GM13976 (cell line): ENCODE data around the gene HOXA6.
A peak's percentile ranks its signal among the peaks of the same experiment; 100 is the strongest.

Experiments
- DNase-seq: peaks from one replicate; pipeline ENCODE4 v3.0.0; 2012; ENCODE audit warnings: low spot score
- CTCF ChIP-seq: IDR thresholded peaks from 2 replicates; pipeline ENCODE4 v1.5.1; 2012; ENCODE audit warnings: borderline replicate concordance, mild to moderate bottlenecking; ENCODE audit not compliant: insufficient read depth; ENCODE audit errors: extremely low read depth, missing control alignments, control extremely low read depth
- in situ Hi-C: fragments of 300-500 bp; cut with MboI; formaldehyde crosslinking; loops from one replicate; pipeline ENCODE4 v1.12.0; 2022; ENCODE audit warnings: low sequenced_read_pairs, mixed read lengths, inconsistent platforms; ENCODE audit not compliant: unreplicated experiment

HOXA6 gene

GRCh38 chr7:27100694-27101170, 46.8 kb downstream of the HOXA6 start:
- TF ChIP-seq CTCF: no peak
- no peak for DNase-seq
- in situ Hi-C loops: no loop called here

- no peak for TF ChIP-seq CTCF
- in situ Hi-C loops: no loop called here
- DNase-seq: no peak
Observed at GRCh38 chr7:27099453-27100370, 47.9 kb downstream of the HOXA6 start.

GRCh38 chr7:27098578-27099451, 48.8 kb downstream of the HOXA6 start:
- in situ Hi-C loops: no loop called here
- no peak for DNase-seq
- no peak for TF ChIP-seq CTCF

- TF ChIP-seq CTCF: no peak
- DNase-seq: no peak
- in situ Hi-C loops: no loop called here
Observed at GRCh38 chr7:27097686-27098577, 49.6 kb downstream of the HOXA6 start.

GRCh38 chr7:27096768-27097514, 50.6 kb downstream of the HOXA6 start:
- in situ Hi-C loops: no loop called here
- peak; percentile 63 for DNase-seq
- no peak for TF ChIP-seq CTCF
